ENCODE measurements around the gene ATP1A3. TPM values are rescaled to one million over a fixed set of nuclear protein-coding genes. Genes with fewer than 3 reads are reported as not detected.

The ATP1A3 gene
- total and polyA plus RNA-seq, 9 donors, result 0.18 to 1.2 (median 0.56) TPM

GRCh38 chr19:41967054-41967783 lies 26.8 kb downstream of the ATP1A3 start:
- Histone ChIP-seq H3K27ac (ENCODE audit: low read length) (no peak overlapping the region), H3K4me1 (ENCODE audit: control insufficient read depth, insufficient read depth, low read length) (no peaks in the 10 kb centered on the region), H3K9me3 (replicated peaks; ENCODE audit: control insufficient read depth, low read depth, low read length) (no peaks in the 10 kb centered on the region), H3K36me3 (ENCODE audit: control insufficient read depth, insufficient read depth, low read length) (no peaks in the 10 kb centered on the region), H3K27me3 (ENCODE audit: control insufficient read depth, insufficient read depth, low read length) (peaks cover 3% of the 10 kb centered on the region), H3K4me3 (ENCODE audit: low read length) (no peak overlapping the region)
- 67% methylated on average over 26 of the region's 26 CpGs for WGBS (ENCODE audit: insufficient coverage)
- no peak for DNase-seq

DNA sequence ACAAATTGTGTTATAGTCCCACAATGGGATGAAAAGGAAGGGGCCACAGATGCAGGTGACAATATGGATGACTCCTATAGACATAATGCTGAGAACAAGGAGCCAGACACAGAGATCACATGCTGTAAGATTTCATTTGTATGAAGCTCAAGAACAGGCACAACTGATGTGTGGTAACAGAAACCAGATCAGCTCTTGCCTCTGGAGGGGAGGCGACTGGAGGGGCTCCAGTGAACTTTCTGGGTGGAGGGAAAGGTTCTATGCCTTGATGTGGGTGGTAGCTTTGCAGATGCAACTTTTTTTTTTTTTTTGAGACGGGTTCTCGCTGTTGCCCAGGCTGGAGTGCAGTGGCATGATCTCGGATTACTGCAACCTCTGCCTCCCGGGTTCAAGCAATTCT lies 28.9 kb downstream of the ATP1A3 start:
- DNase-seq, result no peak
- Histone ChIP-seq H3K4me3 (ENCODE audit: low read length) (no peak overlapping the region), H3K36me3 (ENCODE audit: control insufficient read depth, insufficient read depth, low read length) (no peaks in the 10 kb centered on the region), H3K27me3 (ENCODE audit: control insufficient read depth, insufficient read depth, low read length) (peaks cover 3% of the 10 kb centered on the region), H3K27ac (ENCODE audit: low read length) (no peak overlapping the region), H3K9me3 (replicated peaks; ENCODE audit: control insufficient read depth, low read depth, low read length) (no peaks in the 10 kb centered on the region), H3K4me1 (ENCODE audit: control insufficient read depth, insufficient read depth, low read length) (no peaks in the 10 kb centered on the region)
- 52% methylated on average over 5 of the region's 5 CpGs for WGBS (ENCODE audit: insufficient coverage)

- Histone ChIP-seq H3K4me1 (ENCODE audit: control insufficient read depth, insufficient read depth, low read length) (peaks cover 20% of the 10 kb centered on the region), H3K9me3 (replicated peaks; ENCODE audit: control insufficient read depth, low read depth, low read length) (no peaks in the 10 kb centered on the region), H3K27me3 (ENCODE audit: control insufficient read depth, insufficient read depth, low read length) (no peaks in the 10 kb centered on the region), H3K27ac (ENCODE audit: low read length) (no peak overlapping the region), H3K4me3 (ENCODE audit: low read length) (no peak overlapping the region), H3K36me3 (ENCODE audit: control insufficient read depth, insufficient read depth, low read length) (peaks cover 2% of the 10 kb centered on the region)
- WGBS (ENCODE audit: insufficient coverage), result 94% methylated on average over 2 of the region's 5 CpGs
- DNase-seq, result no peak
Observed at GRCh38 chr19:41960973-41961372, 33.1 kb downstream of the ATP1A3 start.

DNA sequence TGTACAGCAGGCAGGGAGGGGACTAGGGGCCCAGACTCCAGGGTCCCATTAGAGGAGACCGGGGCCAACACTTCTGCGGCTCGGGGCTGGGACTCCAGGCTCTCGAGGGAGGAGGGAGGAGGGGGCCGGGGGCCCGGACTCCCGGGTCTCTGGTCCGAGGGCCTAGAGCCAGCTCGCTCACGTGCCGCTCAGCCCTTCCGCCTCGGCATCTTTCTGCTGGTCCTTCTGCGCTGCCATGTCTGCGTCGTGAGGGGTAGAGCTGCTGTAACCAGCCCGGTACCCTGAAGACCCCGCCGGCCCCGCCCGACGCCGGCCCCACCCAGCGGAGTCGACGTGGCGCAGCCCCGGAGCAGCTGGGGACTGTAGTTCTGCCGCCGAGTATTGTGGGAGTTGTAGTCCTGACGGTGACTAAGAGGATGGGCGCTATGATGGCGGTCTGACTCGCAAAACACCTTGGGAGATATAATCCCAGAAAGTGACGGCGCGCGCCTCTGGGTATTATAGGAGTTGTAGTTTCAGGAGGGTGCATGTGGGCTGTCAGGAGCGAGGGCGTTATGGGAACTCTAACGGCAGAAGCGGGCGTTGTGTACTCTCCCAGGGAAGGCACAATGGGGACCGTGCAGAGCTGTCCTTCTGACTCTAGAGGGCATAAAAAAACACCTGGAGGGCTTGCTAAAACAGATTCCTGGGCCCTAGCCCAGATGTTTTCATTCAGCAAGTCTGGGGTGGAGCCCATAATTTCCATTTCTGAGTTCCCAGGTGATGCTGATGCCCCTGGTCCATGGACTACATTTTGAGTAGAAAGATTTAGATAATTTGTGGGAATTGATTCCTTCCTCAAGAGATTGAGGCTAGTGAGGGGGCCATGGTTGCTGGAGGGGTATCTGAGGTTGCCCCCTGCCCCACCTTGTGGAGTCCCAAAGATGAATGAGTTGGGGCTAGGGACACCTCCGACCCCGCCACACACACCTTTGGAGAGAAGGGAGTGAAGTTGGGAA lies 34.7 kb downstream of the ATP1A3 start, which contains the start of gene RABAC1:
Gene RABAC1, minus strand, starts transcription at position 266 of the 998 bp plus-strand sequence. Its CDS starts 29 bp downstream, at position 237.
- Histone ChIP-seq H3K4me3 (ENCODE audit: low read length) (peak within 1 kb of the TSS; percentile 97), H3K27ac (ENCODE audit: low read length) (peak within 1 kb of the TSS; percentile 95), H3K4me1 (ENCODE audit: control insufficient read depth, insufficient read depth, low read length) (peaks cover 20% of the 10 kb centered on the region), H3K27me3 (ENCODE audit: control insufficient read depth, insufficient read depth, low read length) (no peaks in the 10 kb centered on the region), H3K36me3 (ENCODE audit: control insufficient read depth, insufficient read depth, low read length) (peaks cover 7% of the 10 kb centered on the region), H3K9me3 (replicated peaks; ENCODE audit: control insufficient read depth, low read depth, low read length) (no peaks in the 10 kb centered on the region)
- under 1% methylated on average over 41 of the region's 46 CpGs for WGBS (ENCODE audit: insufficient coverage)
- peak; percentile 98 for DNase-seq

GRCh38 chr19:41958367-41959055 lies 35.5 kb downstream of the ATP1A3 start:
- Histone ChIP-seq H3K4me1 (ENCODE audit: control insufficient read depth, insufficient read depth, low read length) (peaks cover 20% of the 10 kb centered on the region), H3K27ac (ENCODE audit: low read length) (peak overlapping the region; percentile 95)

DNA sequence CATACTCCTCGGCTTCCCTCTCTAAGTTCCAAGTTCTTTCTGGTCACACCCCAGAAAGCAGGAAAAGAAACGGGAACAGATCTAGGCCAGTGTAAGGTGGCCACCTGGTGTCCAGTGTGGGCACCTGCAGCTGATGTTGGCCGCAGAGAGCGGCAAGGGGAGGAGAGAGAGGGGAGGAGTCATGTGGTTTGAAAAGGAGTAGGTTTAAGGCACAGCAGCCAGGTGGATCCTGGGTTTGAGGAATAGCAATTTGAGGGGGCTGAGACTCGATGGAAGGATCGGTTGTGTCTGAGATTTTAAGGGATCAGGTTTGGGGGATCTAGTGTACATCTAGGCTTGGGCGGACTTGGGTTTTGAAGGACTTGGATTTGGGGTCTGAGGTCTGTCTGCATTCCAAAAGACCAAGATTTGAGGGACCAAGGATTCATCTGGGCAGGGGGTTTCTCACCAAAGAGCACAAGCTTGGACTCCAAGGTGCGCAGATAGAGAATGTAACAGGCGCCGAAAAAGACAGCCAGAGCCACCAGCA lies 36.1 kb downstream of the ATP1A3 start:
- peak overlapping the region; percentile 95 for H3K27ac ChIP-seq (ENCODE audit: low read length)
- no peaks in the 10 kb centered on the region for H3K9me3 ChIP-seq (replicated peaks; ENCODE audit: control insufficient read depth, low read depth, low read length)

More at GRCh38 chr19:41958367-41959055, 35.5 kb downstream of the ATP1A3 start:
- peak overlapping the region; percentile 97 for H3K4me3 ChIP-seq (ENCODE audit: low read length)
- DNase-seq, result peak; percentile 91
- H3K27me3 ChIP-seq (ENCODE audit: control insufficient read depth, insufficient read depth, low read length), result no peaks in the 10 kb centered on the region
- no peaks in the 10 kb centered on the region for H3K9me3 ChIP-seq (replicated peaks; ENCODE audit: control insufficient read depth, low read depth, low read length)
- H3K36me3 ChIP-seq (ENCODE audit: control insufficient read depth, insufficient read depth, low read length), result peaks cover 7% of the 10 kb centered on the region
- WGBS (ENCODE audit: insufficient coverage), result under 1% methylated on average over 35 of the region's 43 CpGs

DNA sequence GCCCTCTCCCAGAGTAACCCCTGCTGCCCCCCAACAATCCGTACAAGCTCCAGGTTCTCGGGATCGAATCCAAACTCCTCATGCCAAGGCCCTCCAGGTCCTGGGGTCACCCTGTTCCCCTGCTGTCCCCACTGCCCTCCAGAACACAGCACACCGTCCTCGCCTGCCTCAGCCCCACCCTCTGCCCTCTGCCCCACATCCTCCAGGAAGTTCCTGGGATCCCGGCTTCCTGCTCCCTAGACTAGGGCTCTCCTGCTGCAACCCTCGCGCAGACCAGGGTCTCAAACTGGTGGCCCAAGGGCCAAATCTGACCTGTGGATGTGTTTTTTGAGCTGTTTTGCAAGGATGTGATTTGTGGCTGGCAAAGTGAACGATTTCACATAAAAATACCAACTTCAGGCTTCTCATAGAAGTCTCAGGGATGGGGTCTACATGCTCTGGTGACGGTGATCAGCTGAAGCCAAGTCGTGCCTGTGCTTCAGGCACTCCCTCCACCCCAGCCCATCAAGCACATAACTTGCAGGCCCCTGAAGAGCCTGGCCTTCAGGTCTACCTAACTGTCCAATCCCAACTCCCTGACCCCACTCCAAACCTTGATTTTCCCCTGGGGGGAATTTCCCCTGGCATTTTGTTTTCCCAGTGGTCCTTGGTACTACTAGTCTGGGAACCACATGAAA lies 36.7 kb downstream of the ATP1A3 start:
- H3K27ac ChIP-seq (ENCODE audit: low read length), result no peak overlapping the region
- 87% methylated on average over 7 of the region's 11 CpGs for WGBS (ENCODE audit: insufficient coverage)

More for the DNA sequence above, 36.1 kb downstream of the ATP1A3 start:
- peak; percentile 88 for DNase-seq
- H3K36me3 ChIP-seq (ENCODE audit: control insufficient read depth, insufficient read depth, low read length), result peaks cover 7% of the 10 kb centered on the region
- H3K4me1 ChIP-seq (ENCODE audit: control insufficient read depth, insufficient read depth, low read length), result peaks cover 20% of the 10 kb centered on the region
- peak overlapping the region; percentile 97 for H3K4me3 ChIP-seq (ENCODE audit: low read length)
- no peaks in the 10 kb centered on the region for H3K27me3 ChIP-seq (ENCODE audit: control insufficient read depth, insufficient read depth, low read length)
- WGBS (ENCODE audit: insufficient coverage), result 9% methylated on average over 7 of the region's 10 CpGs

DNA sequence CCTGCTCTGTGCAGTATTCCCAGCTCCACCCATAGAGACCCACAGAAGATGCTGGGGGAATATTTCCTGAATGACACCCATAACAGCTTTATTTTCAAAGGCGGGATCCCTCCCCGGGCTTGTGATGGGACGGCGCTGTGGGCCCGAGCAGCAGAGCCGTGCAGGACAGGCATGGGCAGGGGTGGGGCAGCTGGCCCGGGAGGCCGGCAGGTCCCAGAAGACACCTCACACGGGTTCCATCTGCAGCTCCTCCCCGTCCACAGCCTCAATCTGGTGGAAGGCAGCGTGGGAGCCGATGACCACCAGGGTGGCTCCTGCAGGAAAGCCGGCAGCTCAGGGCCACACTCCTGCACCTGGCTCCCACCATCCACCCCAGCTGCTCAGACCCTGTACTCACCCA lies 37.4 kb downstream of the ATP1A3 start:
- Histone ChIP-seq H3K27ac (ENCODE audit: low read length) (no peak overlapping the region), H3K27me3 (ENCODE audit: control insufficient read depth, insufficient read depth, low read length) (no peaks in the 10 kb centered on the region), H3K36me3 (ENCODE audit: control insufficient read depth, insufficient read depth, low read length) (peaks cover 7% of the 10 kb centered on the region), H3K4me1 (ENCODE audit: control insufficient read depth, insufficient read depth, low read length) (peaks cover 22% of the 10 kb centered on the region), H3K4me3 (ENCODE audit: low read length) (no peak overlapping the region), H3K9me3 (replicated peaks; ENCODE audit: control insufficient read depth, low read depth, low read length) (no peaks in the 10 kb centered on the region)
- no peak for DNase-seq
- 74% methylated on average over 10 of the region's 13 CpGs for WGBS (ENCODE audit: insufficient coverage)

More for the DNA sequence above, 36.7 kb downstream of the ATP1A3 start:
- DNase-seq, result no peak
- Histone ChIP-seq H3K4me1 (ENCODE audit: control insufficient read depth, insufficient read depth, low read length) (peaks cover 20% of the 10 kb centered on the region), H3K4me3 (ENCODE audit: low read length) (no peak overlapping the region), H3K36me3 (ENCODE audit: control insufficient read depth, insufficient read depth, low read length) (peaks cover 7% of the 10 kb centered on the region), H3K27me3 (ENCODE audit: control insufficient read depth, insufficient read depth, low read length) (no peaks in the 10 kb centered on the region), H3K9me3 (replicated peaks; ENCODE audit: control insufficient read depth, low read depth, low read length) (no peaks in the 10 kb centered on the region)

GRCh38 chr19:41955521-41955920 lies 38.5 kb downstream of the ATP1A3 start:
- no peak overlapping the region for H3K4me3 ChIP-seq (ENCODE audit: low read length)
- H3K9me3 ChIP-seq (replicated peaks; ENCODE audit: control insufficient read depth, low read depth, low read length), result no peaks in the 10 kb centered on the region
- H3K27ac ChIP-seq (ENCODE audit: low read length), result no peak overlapping the region
- H3K4me1 ChIP-seq (ENCODE audit: control insufficient read depth, insufficient read depth, low read length), result peaks cover 22% of the 10 kb centered on the region
- WGBS (ENCODE audit: insufficient coverage), result 61% methylated on average over 5 of the region's 7 CpGs
- no peak for DNase-seq
- H3K36me3 ChIP-seq (ENCODE audit: control insufficient read depth, insufficient read depth, low read length), result peaks cover 7% of the 10 kb centered on the region
- no peaks in the 10 kb centered on the region for H3K27me3 ChIP-seq (ENCODE audit: control insufficient read depth, insufficient read depth, low read length)
